GM19452 (cell line): ENCODE measurements around the gene ANXA9.

ENCODE experiments used
- ATAC-seq: cut with Tn5 transposase; IDR thresholded peaks from one replicate; pipeline ENCODE4 v1.9.1; 2021; ENCODE audit not compliant: unreplicated experiment

ANXA9 gene

GRCh38 chr1:151002051-151002450 is 20.0 kb downstream of the ANXA9 start:
- ATAC-seq: no peak

DNA sequence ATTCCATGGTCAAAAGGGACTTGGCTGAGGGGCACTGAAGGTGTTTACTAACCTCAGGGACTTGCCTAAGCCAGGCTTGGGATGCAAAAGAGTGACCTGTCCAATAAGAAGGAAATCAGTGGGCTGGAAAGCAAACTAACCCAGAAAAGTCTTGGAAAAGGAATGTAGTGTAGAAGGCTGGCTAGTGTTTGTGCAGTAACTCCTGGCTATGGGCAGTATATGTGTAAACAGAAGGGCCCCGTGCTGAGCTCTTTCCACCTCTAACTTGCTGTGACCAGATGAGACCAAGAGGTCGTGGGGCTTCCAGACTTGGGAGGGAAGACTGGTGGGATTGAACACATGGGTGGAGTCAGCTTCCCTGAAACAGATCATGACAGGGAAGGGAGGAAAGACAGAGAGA is 20.5 kb downstream of the ANXA9 start:
- ATAC-seq: no peak

- no peak for ATAC-seq
Measured at GRCh38 chr1:151003180-151003579, 21.1 kb downstream of the ANXA9 start.

- no peak for ATAC-seq
Measured at GRCh38 chr1:151005729-151006319, 23.7 kb downstream of the ANXA9 start.

GRCh38 chr1:151006327-151007052 is 24.4 kb downstream of the ANXA9 start, which contains the start of gene MINDY1:
TSS of gene MINDY1 (minus strand) at chr1:151006902. CDS start at chr1:151002617, 4,285 bp downstream.
- no peak for ATAC-seq

- ATAC-seq: no peak
Measured at GRCh38 chr1:151007853-151008243, 25.8 kb downstream of the ANXA9 start.

- ATAC-seq: peak; percentile 67
Measured at GRCh38 chr1:151008244-151009205, 26.4 kb downstream of the ANXA9 start, which contains the start of gene PRUNE1. TSS of gene PRUNE1 (plus strand) at chr1:151008449. CDS start at chr1:151008633, 184 bp downstream.

GRCh38 chr1:151009206-151009587 is 27.1 kb downstream of the ANXA9 start:
- no peak for ATAC-seq

DNA sequence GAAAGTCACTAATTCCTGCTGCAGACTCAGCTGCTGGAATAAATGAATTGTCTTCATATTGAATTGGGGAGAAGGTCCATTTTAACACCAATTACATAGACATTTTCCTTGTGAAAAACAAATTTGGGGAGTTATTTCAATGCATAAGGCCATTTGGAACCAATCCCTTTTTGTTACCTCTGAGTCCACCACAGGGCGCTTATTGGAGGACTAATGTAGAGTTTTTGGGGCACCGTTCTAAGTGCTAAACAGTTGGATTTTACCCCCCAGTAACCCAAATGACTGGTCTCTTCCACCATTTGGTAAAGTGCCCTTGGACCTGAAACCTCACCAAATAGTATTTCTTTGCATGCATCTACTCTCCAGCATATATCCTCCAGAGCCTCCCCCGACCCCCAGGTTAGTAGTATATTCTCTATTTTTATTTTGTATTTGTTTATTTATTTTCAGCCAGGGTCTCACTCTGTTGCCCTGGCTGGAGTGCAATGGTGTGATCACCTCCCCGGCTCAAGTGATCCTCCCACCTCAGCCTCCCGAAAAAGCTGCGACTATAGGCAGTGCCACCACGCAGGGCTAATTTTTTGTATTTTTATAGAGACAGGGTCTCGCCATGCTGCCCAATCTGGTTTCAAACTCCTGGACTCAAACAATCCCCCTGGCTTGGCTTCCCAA is 27.7 kb downstream of the ANXA9 start:
- ATAC-seq: no peak

DNA sequence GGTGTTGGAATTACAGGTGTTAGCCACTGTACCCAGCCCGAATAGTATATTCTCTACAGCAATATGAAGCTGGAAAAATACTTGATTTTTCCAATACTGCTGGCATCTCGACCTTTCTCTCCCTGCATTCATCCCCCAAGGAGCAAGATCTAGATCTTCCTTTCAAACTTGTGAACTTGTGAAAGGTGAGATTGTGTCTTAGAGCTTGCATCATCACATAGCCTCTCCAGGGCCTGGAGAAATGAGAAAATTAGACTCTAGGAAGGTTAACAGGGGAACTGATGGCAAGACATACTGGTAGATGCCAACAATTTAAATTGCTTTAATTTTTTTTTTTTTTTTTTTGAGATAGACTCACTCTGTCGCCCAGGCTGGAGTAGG is 28.2 kb downstream of the ANXA9 start:
- no peak for ATAC-seq

DNA sequence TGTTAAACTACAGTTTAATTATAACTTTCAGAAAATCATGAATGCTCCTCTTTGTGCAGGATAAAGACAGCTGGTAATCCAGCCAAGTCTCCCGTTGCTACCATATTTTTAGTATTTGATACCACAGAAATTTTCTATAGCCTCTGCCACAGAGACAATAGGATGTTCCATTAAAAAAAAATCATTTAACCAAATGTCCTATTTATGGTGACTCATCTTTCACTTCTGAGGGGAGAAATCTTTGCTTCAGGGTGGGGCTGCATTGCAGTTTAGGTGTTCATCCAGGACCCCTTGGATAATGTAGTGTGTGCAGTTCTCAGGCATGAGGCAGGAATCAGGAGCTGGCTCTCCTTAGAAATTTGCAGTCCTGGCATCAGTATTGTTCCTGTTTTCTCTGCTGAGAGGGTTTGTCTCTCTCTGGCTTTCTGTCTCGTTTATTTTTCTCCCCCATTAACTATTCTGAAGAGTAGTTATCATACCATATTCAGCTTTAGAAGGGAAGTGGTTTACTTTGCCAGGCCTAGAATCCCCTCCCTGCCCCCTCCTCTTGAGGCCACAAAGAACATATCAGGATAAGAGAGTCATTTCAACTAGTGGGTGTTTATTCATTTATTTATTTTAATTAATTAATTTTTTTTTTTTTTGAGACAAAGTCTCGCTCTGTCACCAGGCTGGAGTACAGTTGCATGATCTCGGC is 29.2 kb downstream of the ANXA9 start:
- no peak for ATAC-seq

DNA sequence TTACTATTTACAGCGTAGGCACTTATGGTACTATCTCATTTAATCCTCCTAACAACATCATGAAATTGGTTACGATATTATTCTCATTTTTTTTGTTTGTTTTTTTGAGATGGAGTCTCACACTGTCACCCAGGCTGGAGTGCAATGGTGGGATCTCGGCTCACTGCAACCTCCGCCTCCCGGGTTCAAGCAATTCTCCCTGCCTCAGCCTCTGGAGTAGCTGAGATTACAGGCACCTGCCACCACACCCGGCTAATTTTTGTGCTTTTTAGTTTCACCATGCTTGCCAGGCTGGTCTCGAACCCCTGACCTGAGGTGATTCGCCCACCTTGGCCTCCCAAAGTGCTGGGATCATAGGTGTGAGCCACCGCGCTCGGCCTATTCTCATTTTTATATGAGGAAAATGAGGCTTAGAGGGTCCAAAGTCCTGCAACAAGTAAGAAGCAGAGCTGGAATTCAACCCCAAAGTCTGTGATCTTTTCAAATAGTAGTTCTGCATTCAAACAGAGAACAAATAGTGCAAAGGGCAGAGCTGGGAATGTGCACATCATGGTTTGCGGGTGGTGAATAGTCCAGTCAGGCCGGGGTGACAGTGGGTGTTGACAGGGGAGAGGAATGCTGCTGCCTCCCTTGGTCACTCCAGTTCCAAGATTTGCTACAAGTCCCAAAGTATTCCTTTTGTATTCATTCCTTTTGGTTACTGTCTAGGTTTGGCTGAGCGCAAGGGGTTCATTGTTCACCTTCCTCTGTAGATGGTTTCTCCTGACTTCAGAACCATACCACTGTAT is 30.8 kb downstream of the ANXA9 start:
- ATAC-seq: no peak

DNA sequence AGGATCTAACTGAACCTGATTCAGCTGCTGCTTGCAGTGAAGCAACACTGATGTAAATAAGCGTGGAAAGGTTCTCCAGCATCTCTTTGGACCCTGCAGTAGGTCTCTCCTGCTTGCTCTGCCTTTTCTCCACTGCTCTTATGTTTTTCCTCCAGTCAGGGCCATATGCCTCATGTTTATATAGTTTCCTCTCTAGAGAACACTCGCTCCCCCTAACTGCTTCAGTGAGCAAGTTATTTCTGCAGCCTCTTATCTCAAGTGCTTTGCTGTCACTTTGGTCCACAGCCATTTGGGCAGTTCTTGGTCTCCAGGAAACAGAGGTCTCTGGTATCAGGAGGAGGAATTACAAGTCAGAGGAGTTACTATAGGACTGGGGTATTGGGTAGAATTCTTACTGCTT is 31.4 kb downstream of the ANXA9 start:
- no peak for ATAC-seq

- no peak for ATAC-seq
Measured at GRCh38 chr1:151024540-151025146, 42.6 kb downstream of the ANXA9 start.

DNA sequence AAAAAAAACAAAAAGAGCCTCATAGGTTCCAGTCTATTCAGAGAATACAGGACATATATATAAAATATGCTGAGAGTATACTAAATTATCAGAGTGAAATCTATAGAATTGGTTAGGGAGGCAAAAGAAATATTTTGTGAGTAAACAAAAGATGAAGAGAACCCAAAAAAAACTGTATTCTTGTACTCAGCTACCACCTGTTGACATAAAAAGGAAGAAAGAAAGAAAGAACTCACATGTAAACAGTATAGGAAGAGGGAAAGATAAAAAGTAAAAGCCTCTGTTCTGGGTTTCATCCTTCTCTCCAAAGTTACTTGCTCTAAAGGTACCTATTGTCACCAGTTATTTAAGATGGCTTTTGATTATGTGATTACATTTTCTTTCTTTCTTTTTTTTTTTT is 44.4 kb downstream of the ANXA9 start:
- ATAC-seq: no peak

- ATAC-seq: no peak
Measured at GRCh38 chr1:151032164-151032563, 50.1 kb downstream of the ANXA9 start.

- ATAC-seq: no peak
Measured at GRCh38 chr1:151035167-151035566, 53.1 kb downstream of the ANXA9 start.

- ATAC-seq: no peak
Measured at GRCh38 chr1:151036356-151036755, 54.3 kb downstream of the ANXA9 start, which contains the start of gene BNIPL. TSS of gene BNIPL (plus strand) at chr1:151036586. CDS start at chr1:151036726, 140 bp downstream.

DNA sequence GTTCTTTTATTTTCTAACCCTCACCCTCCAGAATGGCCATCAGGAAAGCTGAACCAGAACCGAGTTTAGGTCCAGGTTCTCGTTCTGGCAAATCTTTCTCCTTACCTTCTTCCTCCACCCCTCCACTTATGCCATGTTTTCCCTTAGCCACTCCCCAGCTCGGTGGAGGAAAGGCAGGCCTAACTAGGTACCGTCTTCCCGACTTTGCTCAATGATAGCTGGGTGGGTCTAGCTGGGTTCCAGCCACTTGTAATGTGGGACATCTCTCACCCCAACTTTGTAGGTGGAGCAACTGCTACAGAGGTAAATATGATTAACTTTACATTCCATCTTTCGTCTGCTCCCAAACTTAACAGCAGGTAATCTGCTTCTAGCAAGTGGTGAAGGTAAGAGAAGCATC is 54.9 kb downstream of the ANXA9 start:
- no peak for ATAC-seq
